Calu3 (cell line): ENCODE measurements around the gene GOLGB1. TPM values are rescaled to one million over a fixed set of nuclear protein-coding genes. Genes with fewer than 3 reads are reported as not detected.

ENCODE experiments used
- BruUV-seq: library from RNA; stranded (reverse); fragments of 400-500 nt; replicated peaks from 2 replicates; lab custom pipeline; 2021; lab: Mats Ljungman, UMichigan
- CTCF ChIA-PET: fragments of 300-600 bp; sonication (Branson Sonifier 250); formaldehyde crosslinking; loops from one replicate; lab custom pipeline; 2022; ENCODE audit warnings: antibody characterized with exemption; lab: Charles Lee
- DNase-seq: peaks from one replicate; pipeline ENCODE4 v3.0.0; 2022
- H3K27ac Mint-ChIP-seq: one replicate; pipeline ENCODE4 v1.8.0; 2022; ENCODE audit warnings: mixed read lengths; ENCODE audit not compliant: unreplicated experiment
- H3K27me3 Mint-ChIP-seq: one replicate; pipeline ENCODE4 v1.8.0; 2022; ENCODE audit warnings: mixed read lengths; ENCODE audit not compliant: unreplicated experiment
- H3K36me3 Mint-ChIP-seq: one replicate; pipeline ENCODE4 v1.8.0; 2022; ENCODE audit warnings: mild to moderate bottlenecking, moderate library complexity, mixed read lengths; ENCODE audit not compliant: insufficient read depth, unreplicated experiment
- H3K4me1 Mint-ChIP-seq: one replicate; pipeline ENCODE4 v1.8.0; 2022; ENCODE audit warnings: mild to moderate bottlenecking, low read depth, mixed read lengths; ENCODE audit not compliant: unreplicated experiment
- H3K4me3 Mint-ChIP-seq: one replicate; pipeline ENCODE4 v1.8.0; 2022; ENCODE audit warnings: mild to moderate bottlenecking, low read depth, moderate library complexity, mixed read lengths; ENCODE audit not compliant: unreplicated experiment
- H3K9me3 Mint-ChIP-seq: one replicate; pipeline ENCODE4 v1.8.0; 2022; ENCODE audit warnings: low read depth, mixed read lengths; ENCODE audit not compliant: unreplicated experiment
- intact Hi-C: fragments of 100-400 bp; cut with micrococcal nuclease; formaldehyde crosslinking; loops from one replicate; pipeline ENCODE4 v1.10.0; 2022; ENCODE audit not compliant: unreplicated experiment
- total RNA-seq: library from RNA; stranded (reverse); gene quantifications from 2 replicates; pipeline ENCODE4 v1.2.3, GENCODE V29; 2022
- TF ChIP-seq, protein P1 (sequence below): fragments of 200-600 bp; IDR thresholded peaks from one replicate; pipeline ENCODE4 v1.8.0; 2022; ENCODE audit warnings: antibody characterized with exemption; ENCODE audit not compliant: unreplicated experiment

The GOLGB1 gene
- total RNA-seq, 1 experiment from 2014 or later = 42.8 TPM

DNA sequence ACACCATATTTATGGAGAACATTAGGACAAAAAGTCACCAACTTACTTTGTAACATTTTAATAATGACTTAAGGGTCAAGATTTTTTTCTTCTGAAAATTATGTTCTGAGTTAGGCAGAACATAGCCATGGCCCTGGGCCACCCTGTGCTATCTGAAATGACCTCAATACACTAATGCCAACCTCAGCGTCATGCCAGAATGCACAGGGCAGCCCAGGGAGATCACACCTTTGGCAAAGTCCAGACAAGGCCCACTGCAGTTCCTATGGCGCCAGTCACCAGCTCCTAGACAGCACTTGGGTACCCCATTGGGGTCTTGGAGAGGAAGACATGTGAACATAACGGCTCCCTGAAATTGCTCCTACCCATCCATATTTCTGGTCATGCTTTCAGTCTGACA, 121.9 kb downstream of the GOLGB1 start:
- no peaks in the 10 kb centered on the region for H3K4me1 Mint-ChIP-seq
- CTCF ChIA-PET = no interaction called here

DNA sequence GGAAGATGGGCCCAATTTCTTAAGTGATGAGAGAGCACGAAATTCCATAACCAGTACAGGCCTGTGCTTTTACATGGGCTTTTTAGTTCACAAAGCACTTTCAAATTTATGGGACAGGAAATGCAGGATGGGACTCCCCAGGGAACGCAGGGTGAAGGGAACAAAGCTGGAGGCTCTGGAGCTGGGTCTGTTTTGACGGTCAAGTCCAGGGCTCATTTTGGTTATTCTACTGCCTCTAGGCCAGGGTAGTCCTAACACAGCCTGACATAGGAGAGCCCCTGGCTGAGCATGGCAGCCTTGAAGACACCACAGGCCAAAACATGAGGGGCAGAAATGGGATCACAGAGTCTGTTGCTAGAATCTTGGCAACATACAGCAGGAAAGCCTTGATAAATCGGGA, 122.3 kb downstream of the GOLGB1 start:
- intact Hi-C loops = no loop called here
- Mint-ChIP-seq H3K9me3 (no peaks in the 10 kb centered on the region), H3K4me3 (no peak overlapping the region), H3K27ac (no peak overlapping the region), H3K36me3 (no peaks in the 10 kb centered on the region), H3K4me1 (no peaks in the 10 kb centered on the region), H3K27me3 (peaks cover 22% of the 10 kb centered on the region)
- BruUV-seq = no TSS peak
- DNase-seq = no peak
- CTCF ChIA-PET = no interaction called here
- TF ChIP-seq, protein P1, sequence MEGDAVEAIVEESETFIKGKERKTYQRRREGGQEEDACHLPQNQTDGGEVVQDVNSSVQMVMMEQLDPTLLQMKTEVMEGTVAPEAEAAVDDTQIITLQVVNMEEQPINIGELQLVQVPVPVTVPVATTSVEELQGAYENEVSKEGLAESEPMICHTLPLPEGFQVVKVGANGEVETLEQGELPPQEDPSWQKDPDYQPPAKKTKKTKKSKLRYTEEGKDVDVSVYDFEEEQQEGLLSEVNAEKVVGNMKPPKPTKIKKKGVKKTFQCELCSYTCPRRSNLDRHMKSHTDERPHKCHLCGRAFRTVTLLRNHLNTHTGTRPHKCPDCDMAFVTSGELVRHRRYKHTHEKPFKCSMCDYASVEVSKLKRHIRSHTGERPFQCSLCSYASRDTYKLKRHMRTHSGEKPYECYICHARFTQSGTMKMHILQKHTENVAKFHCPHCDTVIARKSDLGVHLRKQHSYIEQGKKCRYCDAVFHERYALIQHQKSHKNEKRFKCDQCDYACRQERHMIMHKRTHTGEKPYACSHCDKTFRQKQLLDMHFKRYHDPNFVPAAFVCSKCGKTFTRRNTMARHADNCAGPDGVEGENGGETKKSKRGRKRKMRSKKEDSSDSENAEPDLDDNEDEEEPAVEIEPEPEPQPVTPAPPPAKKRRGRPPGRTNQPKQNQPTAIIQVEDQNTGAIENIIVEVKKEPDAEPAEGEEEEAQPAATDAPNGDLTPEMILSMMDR = no peak

More for the DNA sequence above, 121.9 kb downstream of the GOLGB1 start:
- DNase-seq = no peak
- H3K4me3 Mint-ChIP-seq = no peak overlapping the region
- intact Hi-C loops = no loop called here
- TF ChIP-seq, protein P1 = no peak
- H3K27me3 Mint-ChIP-seq = peaks cover 18% of the 10 kb centered on the region
- no peak overlapping the region for H3K27ac Mint-ChIP-seq
- H3K9me3 Mint-ChIP-seq = no peaks in the 10 kb centered on the region
- BruUV-seq = no TSS peak
- H3K36me3 Mint-ChIP-seq = no peaks in the 10 kb centered on the region

DNA sequence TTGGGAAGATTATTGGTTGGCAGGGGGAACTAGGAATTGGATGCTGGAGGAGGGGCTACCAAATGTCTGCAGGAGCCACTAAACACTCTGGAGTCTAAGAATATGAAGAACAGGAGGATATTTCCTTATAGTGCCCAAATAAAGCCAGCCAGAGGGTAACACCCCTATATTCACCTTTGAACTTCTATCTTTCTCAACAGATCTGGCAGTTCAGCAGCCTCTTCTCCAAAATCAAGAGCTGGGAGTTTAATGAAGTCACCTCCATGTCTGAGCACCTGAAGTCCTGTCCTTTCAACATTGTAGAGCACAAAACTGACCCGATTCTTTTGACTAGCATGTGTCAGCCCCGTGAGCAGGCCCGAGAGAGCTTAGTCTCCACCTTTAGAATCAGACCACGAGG, 123.0 kb downstream of the GOLGB1 start:
- Mint-ChIP-seq H3K4me1 (no peaks in the 10 kb centered on the region), H3K4me3 (no peak overlapping the region), H3K27ac (no peak overlapping the region), H3K27me3 (peaks cover 29% of the 10 kb centered on the region), H3K36me3 (no peaks in the 10 kb centered on the region), H3K9me3 (no peaks in the 10 kb centered on the region)
- CTCF ChIA-PET = no interaction called here
- BruUV-seq = no TSS peak
- DNase-seq = no peak
- intact Hi-C loops = no loop called here
- TF ChIP-seq, protein P1 = no peak

DNA sequence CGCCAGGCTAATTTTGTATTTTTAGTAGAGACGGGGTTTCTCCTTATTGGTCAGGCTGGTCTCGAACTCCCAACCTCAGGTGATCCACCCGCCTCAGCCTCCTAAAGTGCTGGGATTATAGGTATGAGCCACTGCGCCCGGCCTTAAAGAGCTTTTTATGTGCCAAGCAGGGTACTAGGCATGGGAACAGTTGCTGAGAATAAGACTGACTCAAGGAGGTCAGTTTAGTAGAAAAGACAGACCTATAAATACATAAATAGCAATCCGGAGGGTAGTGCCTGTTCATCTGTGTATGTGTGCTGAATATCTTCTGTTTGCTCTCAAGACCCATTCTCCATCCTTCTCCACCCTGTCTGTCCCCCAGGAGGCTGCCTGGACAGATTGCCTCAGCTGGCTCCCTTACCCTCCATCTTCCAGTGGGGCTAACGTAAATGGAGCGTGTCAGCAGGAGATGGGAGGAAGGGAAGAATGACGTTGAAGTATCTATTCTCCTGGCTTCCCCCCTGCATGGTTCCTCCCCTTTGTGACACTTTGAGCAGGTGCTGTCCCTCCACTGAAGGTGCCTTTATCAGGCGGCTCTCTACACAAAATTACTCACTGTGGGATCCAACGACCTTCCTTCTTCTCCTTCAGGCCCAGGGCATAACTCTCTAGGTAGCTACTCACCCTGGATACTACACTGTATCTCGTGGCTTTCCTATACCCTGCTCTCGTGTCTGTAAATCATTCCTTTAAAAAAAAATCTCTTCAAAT, 125.2 kb downstream of the GOLGB1 start:
- no peaks in the 10 kb centered on the region for H3K9me3 Mint-ChIP-seq
- no peaks in the 10 kb centered on the region for H3K4me1 Mint-ChIP-seq
- CTCF ChIA-PET = no interaction called here
- peaks cover 36% of the 10 kb centered on the region for H3K27me3 Mint-ChIP-seq
- BruUV-seq = no TSS peak
- no peak overlapping the region for H3K27ac Mint-ChIP-seq
- TF ChIP-seq, protein P1 = no peak
- DNase-seq = no peak
- H3K4me3 Mint-ChIP-seq = no peak overlapping the region
- H3K36me3 Mint-ChIP-seq = no peaks in the 10 kb centered on the region
- intact Hi-C loops = no loop called here
